NCI-H187 treated with DMSO at 0.1 percent for 48 hours (cell line): Measurements from ENCODE around the gene MAGEA11.
"Not testable (repeated sequence)": the region's sequence is repeated elsewhere in the genome, so short reads cannot be mapped to it uniquely, and the experiment has no call there.

Experiments
- DNase-seq: peaks from one replicate; lab custom pipeline; 2025; lab: John Stamatoyannopoulos, UW

The MAGEA11 gene

GRCh38 chrX:149718757-149719156, 6.9 kb downstream of the MAGEA11 start:
- no peak for DNase-seq

GRCh38 chrX:149720021-149720689, 8.3 kb downstream of the MAGEA11 start:
- DNase-seq = no peak

DNA sequence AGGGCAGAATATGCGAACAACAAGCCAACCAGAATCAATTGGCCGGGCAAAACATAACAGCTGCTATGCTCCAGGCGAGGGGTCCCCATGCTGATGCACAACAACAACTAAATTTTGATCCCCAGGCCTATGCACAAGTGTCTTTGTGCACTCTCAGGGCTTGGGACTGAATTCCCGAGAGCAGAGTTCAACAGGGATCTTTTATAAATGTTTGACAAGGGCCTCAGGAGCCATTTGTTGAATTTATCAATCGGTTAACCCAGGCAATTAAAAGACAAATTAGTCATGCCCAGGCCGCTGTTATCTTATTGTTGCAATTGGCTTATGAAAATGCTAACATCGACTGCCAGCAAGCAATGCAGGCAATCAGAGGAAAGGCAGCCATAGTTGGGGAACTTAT, 9.4 kb downstream of the MAGEA11 start:
- not testable (repeated sequence) for DNase-seq

GRCh38 chrX:149721778-149722177, 9.9 kb downstream of the MAGEA11 start:
- DNase-seq = no peak

DNA sequence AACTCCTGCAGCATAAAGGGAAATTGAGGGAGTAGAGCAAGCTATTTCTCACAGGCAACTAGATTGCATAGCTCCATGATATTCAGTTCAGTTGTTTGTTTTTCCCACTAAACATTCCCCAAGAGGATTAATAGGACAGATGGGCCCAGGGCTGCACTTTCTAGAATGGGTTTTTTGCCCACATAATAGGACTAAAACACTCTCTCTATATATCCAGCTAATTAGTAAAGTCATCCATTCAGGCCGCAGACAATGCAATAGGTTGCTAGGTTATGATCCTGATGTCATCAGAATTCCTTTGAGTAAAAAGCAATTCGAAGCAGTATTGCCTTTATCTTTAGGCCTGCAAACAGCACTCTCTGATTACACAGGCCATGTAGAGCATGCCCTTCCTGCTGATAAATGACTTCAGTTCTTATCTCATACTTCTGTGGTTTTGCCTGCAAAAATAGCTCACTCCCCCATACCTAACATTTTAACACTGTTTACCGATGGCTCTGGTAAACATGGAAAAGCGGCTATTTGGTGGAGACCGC, 11.8 kb downstream of the MAGEA11 start:
- DNase-seq = not testable (repeated sequence)

GRCh38 chrX:149727308-149727707, 15.4 kb downstream of the MAGEA11 start:
- not testable (repeated sequence) for DNase-seq

DNA sequence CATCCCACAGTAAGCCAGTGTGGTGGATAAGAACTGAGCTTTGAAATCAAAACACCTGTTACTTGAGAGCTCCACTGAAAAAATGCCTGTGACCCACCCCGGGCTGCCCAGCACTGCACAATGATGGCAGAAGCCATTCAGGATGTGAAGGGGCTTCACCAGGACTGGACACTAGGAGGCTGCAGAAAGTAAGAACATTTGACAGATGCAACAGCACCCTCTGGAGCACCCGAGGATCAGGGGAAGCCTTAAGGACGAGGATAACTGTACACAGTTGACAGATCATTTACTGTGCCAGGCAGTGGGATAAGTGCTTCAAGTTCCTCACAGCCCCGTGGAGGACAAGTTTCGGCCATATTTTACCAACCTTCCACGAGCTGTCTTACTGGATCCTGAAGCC, 30.4 kb downstream of the MAGEA11 start:
- not testable (repeated sequence) for DNase-seq

GRCh38 chrX:149746390-149747007, 34.6 kb downstream of the MAGEA11 start:
- DNase-seq = not testable (repeated sequence)

DNA sequence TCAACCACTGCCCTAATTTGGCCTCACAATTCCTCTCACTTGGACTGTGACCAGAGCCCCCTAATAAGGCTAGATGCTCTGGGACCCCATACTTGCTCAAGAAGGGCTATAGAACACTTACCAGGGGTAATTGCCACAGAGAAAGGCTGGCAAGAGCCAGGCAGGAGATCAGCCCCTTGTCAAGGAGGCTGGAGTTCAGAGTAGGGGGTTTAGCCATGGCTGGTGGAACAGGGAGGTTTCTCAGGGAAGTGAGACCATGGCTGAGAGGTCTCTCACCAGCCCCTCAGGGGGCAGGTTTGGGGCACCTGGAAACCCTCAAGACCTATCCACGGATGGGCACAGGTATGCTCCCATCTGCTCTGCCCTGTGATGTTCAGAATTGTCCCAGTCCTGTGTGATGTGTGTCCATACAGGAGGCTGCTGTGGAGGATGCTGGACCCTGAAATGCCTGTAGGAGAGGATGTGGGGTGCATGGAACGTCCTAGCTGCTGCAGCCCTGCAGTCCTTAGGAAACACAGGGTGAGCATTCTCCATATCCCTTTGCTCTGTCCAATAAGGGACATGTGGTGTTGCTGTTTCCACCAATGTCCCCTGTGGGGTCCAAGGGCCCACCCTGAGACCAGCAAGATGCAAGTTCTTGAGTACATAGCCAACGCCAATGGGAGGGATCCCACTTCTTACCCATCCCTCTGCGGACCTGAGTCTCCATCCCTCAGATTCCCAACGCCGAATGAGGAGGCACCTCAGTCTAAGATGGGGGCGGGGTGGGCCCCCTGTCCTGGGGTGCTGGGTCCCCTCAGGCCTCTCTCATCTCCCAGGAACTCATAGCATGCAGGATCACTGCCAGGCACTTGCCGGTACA, 45.6 kb downstream of the MAGEA11 start:
- DNase-seq = no peak

- no peak for DNase-seq
These were observed 46.3 kb downstream of the MAGEA11 start for GRCh38 chrX:149758068-149758714.

GRCh38 chrX:149758715-149759078, 46.8 kb downstream of the MAGEA11 start:
- DNase-seq = not testable (repeated sequence)

DNA sequence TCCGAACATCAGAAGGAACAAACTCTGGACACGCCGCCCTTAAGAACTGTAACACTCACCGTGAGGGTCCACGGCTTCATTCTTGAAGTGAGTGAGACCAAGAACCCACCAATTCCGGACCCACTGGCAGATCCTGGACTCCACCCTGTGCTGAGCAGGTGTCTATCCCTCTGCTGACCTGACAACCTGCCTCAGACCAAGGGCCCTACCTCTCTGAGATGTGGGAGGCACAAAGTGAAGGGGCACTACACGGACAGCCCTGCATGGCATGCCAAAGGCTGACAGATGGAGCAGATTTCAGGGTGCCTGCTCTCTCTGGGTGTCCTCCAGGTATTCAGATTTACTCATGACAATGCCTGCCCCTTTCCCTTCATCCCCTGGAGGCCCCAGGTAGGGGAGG, 48.0 kb downstream of the MAGEA11 start:
- DNase-seq = no peak

DNA sequence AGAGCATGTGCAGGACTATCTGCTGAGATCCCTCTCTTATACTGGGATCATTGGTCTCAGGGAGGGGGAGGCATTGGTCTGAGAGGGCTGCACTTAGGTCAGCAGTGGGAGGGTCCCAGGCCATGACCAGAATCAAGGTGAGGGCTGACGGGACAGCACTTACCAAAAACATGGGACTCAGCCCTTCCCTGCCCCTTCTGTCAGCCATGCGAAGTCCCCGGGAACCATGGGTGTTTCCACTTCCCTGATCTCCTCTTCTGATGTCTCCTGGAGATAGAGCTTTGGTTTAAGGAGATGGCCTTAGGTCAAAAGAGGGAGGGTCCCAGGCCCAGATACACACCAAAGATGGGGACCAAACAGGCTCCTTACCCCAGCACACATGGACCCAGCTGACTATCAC, 49.1 kb downstream of the MAGEA11 start:
- DNase-seq = no peak

GRCh38 chrX:149761858-149762674, 50.2 kb downstream of the MAGEA11 start:
- DNase-seq = not testable (repeated sequence)

DNA sequence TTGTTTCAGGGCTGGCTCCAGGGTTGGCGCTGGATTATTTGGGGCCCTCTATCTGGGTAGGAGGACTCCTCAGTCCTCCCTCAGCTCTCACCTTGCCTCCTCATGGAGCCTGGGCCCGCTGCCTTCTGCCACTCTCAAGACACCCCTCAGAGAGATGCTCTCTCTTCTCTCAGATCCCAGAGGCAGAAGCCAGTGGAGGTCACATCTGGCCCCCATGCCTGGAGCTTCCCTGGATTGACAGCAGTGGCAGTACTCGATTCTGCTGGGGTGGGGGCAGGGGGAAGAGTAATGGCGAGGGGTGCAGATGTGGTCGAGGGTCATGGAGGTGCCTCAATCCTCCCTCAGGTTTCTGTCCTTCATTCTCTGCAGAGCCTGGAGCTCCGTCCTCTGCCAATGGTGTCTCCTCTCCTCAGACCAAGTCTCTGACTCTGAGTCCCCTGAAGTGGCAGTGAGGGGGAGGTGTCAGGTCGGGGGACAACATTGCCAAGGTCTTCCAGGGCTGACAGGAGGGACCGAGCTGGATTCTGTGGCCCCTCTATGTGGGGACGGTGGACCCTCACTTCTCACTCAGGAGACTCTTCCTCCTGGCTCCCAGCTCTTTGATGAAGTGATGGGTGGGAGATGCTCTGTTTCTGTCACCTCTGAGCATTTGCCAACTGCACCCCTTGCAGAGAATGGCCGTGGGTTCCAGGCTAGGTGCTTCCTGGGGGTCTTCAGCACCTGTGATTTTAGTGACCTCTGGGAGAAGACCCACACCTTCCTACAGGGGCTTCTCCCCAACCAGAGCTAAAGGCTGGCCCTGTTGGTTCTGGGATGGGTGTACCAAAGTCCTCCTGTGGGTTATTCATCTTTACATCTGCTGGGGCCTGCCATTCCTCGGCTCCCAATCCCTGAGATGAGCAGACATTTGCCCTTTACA, 51.1 kb downstream of the MAGEA11 start:
- DNase-seq = no peak
